Left lung (tissue), 10 donors: ENCODE measurements around the gene UNC5C. TPM values are rescaled to one million over a fixed set of nuclear protein-coding genes. Genes with fewer than 3 reads are reported as not detected.

Experiments used
- ATAC-seq: fragments of 200-7000 bp; cut with Tn5 transposase; one replicate; pipeline ENCODE4 v1.9.1; 2020; ENCODE audit warnings: moderate library complexity
- DNase-seq, 4 donors: peaks; one replicate each; pipeline ENCODE4 v3.0.0-alpha.2; 2013 to 2020
- H3K27ac ChIP-seq, 2 donors: fragments of 200-600 bp; sonication (generic) in 1 of 2; one replicate each; pipeline versions ENCODE4 v1.5.0 to v1.8.0; 2020 to 2021
- H3K27me3 ChIP-seq, 2 donors: fragments of 200-600 bp; sonication (generic) in 1 of 2; one replicate each; pipeline versions ENCODE4 v1.5.0 to v1.8.0; 2020 to 2021
- H3K36me3 ChIP-seq, 2 donors: fragments of 200-600 bp; sonication (generic) in 1 of 2; one replicate each; pipeline versions ENCODE4 v1.5.0 to v1.8.0; 2020 to 2021
- H3K4me1 ChIP-seq, 2 donors: fragments of 200-600 bp; one replicate each; pipeline ENCODE4 v1.8.0; 2021
- H3K4me3 ChIP-seq, 2 donors: fragments of 200-600 bp; sonication (generic) in 1 of 2; one replicate each; pipeline versions ENCODE4 v1.5.0 to v1.8.0; 2020 to 2021; ENCODE audit warnings: mild to moderate bottlenecking in 1 of 2
- H3K9me3 ChIP-seq, 2 donors: fragments of 200-600 bp; sonication (generic) in 1 of 2; one replicate each; pipeline versions ENCODE4 v1.5.0 to v1.8.0; 2020 to 2021
- CTCF ChIP-seq, 2 donors: fragments of 200-600 bp; sonication (generic) in 1 of 2; IDR thresholded peaks; one replicate each; pipeline versions ENCODE4 v1.5.0 to v1.8.0; 2021; ENCODE audit warnings: antibody characterized with exemption in 2 of 2
- intact Hi-C, 2 donors: fragments of 100-400 bp; cut with DNase I; formaldehyde crosslinking; loops; one replicate each; pipeline versions ENCODE4 v1.11.2 to v1.14.2; 2022
- polyA plus RNA-seq, 6 donors: library from polyadenylated mRNA; unstranded; fragments of 120-200 nt; gene quantifications; one replicate each; pipeline ENCODE4 v1.2.1, GENCODE V29; 2013; ENCODE audit not compliant: insufficient read length in 6 of 6
- total RNA-seq, 2 donors: library from RNA; stranded (reverse); fragmentation: NEBNext Ultra II Directional; extraction: Animal tissue kit (Norgen Biotek cat#: 25700); gene quantifications; one replicate each; pipeline ENCODE4 v1.2.1, GENCODE V29; 2021
- donor health status: DM: no; HTN: yes; CAD: no.
- donor health status: DM: no; HTN: no; CAD: no.

The UNC5C gene
- total and polyA plus RNA-seq, 8 donors, result 9.0 to 49.5 (median 40.5) TPM

- no peak for ATAC-seq
- DNase-seq, result no peak
- intact Hi-C loops, result no loop called here
These were observed 234.2 kb downstream of the UNC5C start for GRCh38 chr4:95314573-95314972.

GRCh38 chr4:95304898-95305297, 243.9 kb downstream of the UNC5C start:
- no peaks in the 10 kb centered on the region for H3K4me1 ChIP-seq
- H3K27ac ChIP-seq, result no peak overlapping the region
- H3K36me3 ChIP-seq, result no peaks in the 10 kb centered on the region
- no peak for TF ChIP-seq CTCF (IDR thresholded peaks at IDR 0.05)
- H3K4me3 ChIP-seq, result no peak overlapping the region
- intact Hi-C loops, result no loop called here
- no peaks in the 10 kb centered on the region for H3K9me3 ChIP-seq
- DNase-seq (peak in 1 of 4 donors; percentile 22), ATAC-seq (peak; percentile 88)
- no peaks in the 10 kb centered on the region for H3K27me3 ChIP-seq

More at GRCh38 chr4:95314573-95314972, 234.2 kb downstream of the UNC5C start:
- H3K36me3 ChIP-seq, result no peaks in the 10 kb centered on the region
- no peaks in the 10 kb centered on the region for H3K4me1 ChIP-seq
- TF ChIP-seq CTCF (IDR thresholded peaks at IDR 0.05), result no peak
- no peak overlapping the region for H3K4me3 ChIP-seq
- H3K27me3 ChIP-seq, result no peaks in the 10 kb centered on the region
- no peak overlapping the region for H3K27ac ChIP-seq
- H3K9me3 ChIP-seq, result no peaks in the 10 kb centered on the region

GRCh38 chr4:95300304-95300703, 248.5 kb downstream of the UNC5C start:
- H3K4me3 ChIP-seq, result no peak overlapping the region
- DNase-seq (no peak), ATAC-seq (no peak)
- no peak overlapping the region for H3K27ac ChIP-seq
- no peaks in the 10 kb centered on the region for H3K9me3 ChIP-seq
- H3K27me3 ChIP-seq, result no peaks in the 10 kb centered on the region
- no peaks in the 10 kb centered on the region for H3K36me3 ChIP-seq
- no peaks in the 10 kb centered on the region for H3K4me1 ChIP-seq
- intact Hi-C loops, result no loop called here
- TF ChIP-seq CTCF (IDR thresholded peaks at IDR 0.05), result no peak

GRCh38 chr4:95296052-95296451, 252.7 kb downstream of the UNC5C start:
- intact Hi-C loops, result no loop called here
- H3K27ac ChIP-seq, result no peak overlapping the region
- DNase-seq (no peak), ATAC-seq (no peak)
- H3K36me3 ChIP-seq, result no peaks in the 10 kb centered on the region
- H3K9me3 ChIP-seq, result no peaks in the 10 kb centered on the region
- TF ChIP-seq CTCF (IDR thresholded peaks at IDR 0.05), result no peak
- no peak overlapping the region for H3K4me3 ChIP-seq
- H3K4me1 ChIP-seq, result no peaks in the 10 kb centered on the region
- H3K27me3 ChIP-seq, result no peaks in the 10 kb centered on the region

GRCh38 chr4:95295157-95295556, 253.6 kb downstream of the UNC5C start:
- DNase-seq, result no peak
- ATAC-seq, result no peak
- H3K9me3 ChIP-seq, result no peaks in the 10 kb centered on the region
- no peaks in the 10 kb centered on the region for H3K27me3 ChIP-seq
- no peak for TF ChIP-seq CTCF (IDR thresholded peaks at IDR 0.05)
- intact Hi-C loops, result no loop called here
- H3K36me3 ChIP-seq, result no peaks in the 10 kb centered on the region
- no peaks in the 10 kb centered on the region for H3K4me1 ChIP-seq
- H3K27ac ChIP-seq, result no peak overlapping the region
- no peak overlapping the region for H3K4me3 ChIP-seq
